A549 (cell line): ENCODE results near the gene TUBB6. TPM values are rescaled to one million over a fixed set of nuclear protein-coding genes. Genes with fewer than 3 reads are reported as not detected.

ENCODE experiments used
- ATAC-seq, 2 experiments: fragments of 200-7000 bp in 1 of 2; fragments of >200 bp in 1 of 2; cut with Nextera tagmentation in 1 of 2; cut with Tn5 transposase in 1 of 2; 3 replicates each; pipeline versions ENCODE4 v1.8.0 to v1.9.1; 2018 to 2020; ENCODE audit warnings: mild to moderate bottlenecking in 1 of 2, moderate library complexity in 1 of 2
- CTCF ChIA-PET: fragments of 300-600 bp; sonication (Branson Sonifier 250); formaldehyde crosslinking; extraction: SDS; loops from one replicate; lab custom pipeline; 2021; ENCODE audit warnings: antibody characterized with exemption, inconsistent platforms; lab: Yijun Ruan, JAX
- POLR2A ChIA-PET: fragments of 350-600 bp; formaldehyde crosslinking; extraction: SDS; loops from one replicate; lab custom pipeline; 2021; ENCODE audit warnings: antibody characterized with exemption, inconsistent platforms; lab: Yijun Ruan, JAX
- DNase-seq, 2 experiments: peaks; one replicate each; pipeline versions ENCODE4 v3.0.0 to v3.0.0-alpha.2; 2011 to 2016; ENCODE audit warnings: low read depth in 1 of 2, low spot score in 1 of 2
- FAIRE-seq: peaks from 2 replicates; lab custom pipeline; 2011; peaks lifted over from hg19 to GRCh38; lab: Jason Lieb, UNC
- H3K27ac ChIP-seq, 2 experiments: fragments of >200 bp; sonication (Bioruptor Twin); formaldehyde crosslinking; 3 replicates each; pipeline ENCODE4 v1.5.1; 2016 to 2017
- H3K4me1 ChIP-seq: fragments of >200 bp; sonication (Bioruptor Twin); formaldehyde crosslinking; 3 replicates; pipeline ENCODE4 v1.6.1; 2016
- H3K4me2 ChIP-seq: fragments of >200 bp; sonication (Bioruptor Twin); formaldehyde crosslinking; 3 replicates; pipeline ENCODE4 v1.6.1; 2016
- H3K4me3 ChIP-seq: fragments of >200 bp; sonication (Bioruptor Twin); formaldehyde crosslinking; 3 replicates; pipeline ENCODE4 v1.5.1; 2016
- H3K9me3 ChIP-seq: fragments of >200 bp; sonication (Bioruptor Twin); formaldehyde crosslinking; 3 replicates; pipeline ENCODE4 v1.6.1; 2016
- CBX2 ChIP-seq: fragments of 200-600 bp; sonication (generic); IDR thresholded peaks from 2 replicates; pipeline ENCODE4 v1.6.1; 2016; ENCODE audit warnings: low read depth, mild to moderate bottlenecking, borderline replicate concordance
- CBX8 ChIP-seq: fragments of 200-600 bp; sonication (generic); IDR thresholded peaks from 2 replicates; pipeline ENCODE4 v1.6.1; 2016
- CHD2 ChIP-seq: fragments of 150-350 bp; IDR thresholded peaks from 2 replicates; pipeline ENCODE4 v1.6.1; 2014; ENCODE audit warnings: low read length; ENCODE audit not compliant: partially characterized antibody
- FOSB ChIP-seq: fragments of 250-450 bp; sonication (Bioruptor Pico); IDR thresholded peaks from 2 replicates; pipeline ENCODE4 v1.5.0; 2020; ENCODE audit warnings: mild to moderate bottlenecking, moderate library complexity
- FOXS1 ChIP-seq: fragments of 250-450 bp; sonication (Bioruptor Pico); IDR thresholded peaks from 2 replicates; pipeline ENCODE4 v1.5.0; 2020; ENCODE audit warnings: mild to moderate bottlenecking, moderate library complexity
- HDAC2 ChIP-seq: fragments of 200-600 bp; sonication (generic); IDR thresholded peaks from 2 replicates; pipeline ENCODE4 v1.6.1; 2016
- HEYL ChIP-seq: fragments of 250-450 bp; sonication (Bioruptor Pico); IDR thresholded peaks from 2 replicates; pipeline ENCODE4 v1.8.0; 2021; ENCODE audit warnings: mild to moderate bottlenecking, moderate library complexity
- HOXB13 ChIP-seq: fragments of 250-450 bp; sonication (Bioruptor Pico); IDR thresholded peaks from 2 replicates; pipeline ENCODE4 v1.5.0; 2020; ENCODE audit warnings: low read depth, mild to moderate bottlenecking, moderate library complexity
- JUN ChIP-seq, 2 experiments: fragments of >200 bp; sonication (Bioruptor Twin); formaldehyde crosslinking; IDR thresholded peaks; 2 replicates in 1 of 2; 3 replicates in 1 of 2; pipeline ENCODE4 v1.6.1; 2016 to 2017
- JUNB ChIP-seq: fragments of >200 bp; sonication (Bioruptor Twin); formaldehyde crosslinking; IDR thresholded peaks from 2 replicates; pipeline ENCODE4 v1.6.1; 2016
- MYC ChIP-seq: IDR thresholded peaks from 2 replicates; pipeline ENCODE4 v1.6.1; 2012; ENCODE audit warnings: mild to moderate bottlenecking, inconsistent platforms, low read length, improper control_type of control experiment, borderline replicate concordance
- NFE2L2 ChIP-seq: fragments of 150-350 bp; conservative IDR thresholded peaks from 2 replicates; pipeline ENCODE4 v1.6.1; 2014; ENCODE audit warnings: low read length
- NR3C1 ChIP-seq: fragments of >200 bp; sonication (Bioruptor Twin); formaldehyde crosslinking; IDR thresholded peaks from 3 replicates; pipeline ENCODE4 v1.6.1; 2017
- RARB ChIP-seq: fragments of 250-450 bp; sonication (Bioruptor Pico); IDR thresholded peaks from 2 replicates; pipeline ENCODE4 v1.8.0; 2021; ENCODE audit warnings: mild to moderate bottlenecking, moderate library complexity
- RCOR1 ChIP-seq: fragments of 150-350 bp; IDR thresholded peaks from 2 replicates; pipeline ENCODE4 v1.6.1; 2014; ENCODE audit warnings: antibody characterized with exemption, low read length, low read depth
- RFX5 ChIP-seq: fragments of 450-650 bp; IDR thresholded peaks from 2 replicates; pipeline ENCODE4 v1.7.1; 2014; ENCODE audit warnings: antibody characterized with exemption, mild to moderate bottlenecking, moderate library complexity
- RNF2 ChIP-seq: fragments of 200-600 bp; sonication (generic); IDR thresholded peaks from 2 replicates; pipeline ENCODE4 v1.6.1; 2016; ENCODE audit warnings: low read depth, mild to moderate bottlenecking, antibody characterized with exemption, moderate library complexity, borderline replicate concordance
- SMC3 ChIP-seq: fragments of >200 bp; sonication (Bioruptor Twin); formaldehyde crosslinking; IDR thresholded peaks from 3 replicates; pipeline ENCODE4 v1.6.1; 2018; ENCODE audit warnings: inconsistent platforms
- SREBF2 ChIP-seq: fragments of 450-650 bp; IDR thresholded peaks from 2 replicates; pipeline ENCODE4 v1.6.1; 2014; ENCODE audit warnings: mild to moderate bottlenecking, moderate library complexity
- TP53 ChIP-seq: fragments of 250-450 bp; sonication (Bioruptor Pico); IDR thresholded peaks from 2 replicates; pipeline ENCODE4 v1.5.0; 2021; ENCODE audit warnings: mild to moderate bottlenecking, moderate library complexity
- ZFP36 ChIP-seq: fragments of 450-650 bp; IDR thresholded peaks from 2 replicates; pipeline ENCODE4 v1.6.1; 2014; ENCODE audit warnings: borderline replicate concordance; ENCODE audit not compliant: partially characterized antibody
- ZNF302 ChIP-seq: fragments of 250-450 bp; sonication (Bioruptor Pico); IDR thresholded peaks from 2 replicates; pipeline ENCODE4 v1.9.0; 2021; ENCODE audit warnings: inconsistent platforms, mild to moderate bottlenecking, moderate library complexity
- WGBS: methylation state at CpG from one replicate; pipeline ENCODE4 v1.1.6; 2017; ENCODE audit errors: missing lambda C conversion rate; 5-methylcytosine and 5-hydroxymethylcytosine counted together
- polyA plus RNA-seq, 4 experiments: library from polyadenylated mRNA; depleted of rRNA in 3 of 4; stranded (reverse); fragments of >200 nt; fragmentation: RNase III in 1 of 4; extraction: RNeasy Plus Mini Kit Qiagen cat#74134 plus additional on column Dnase treatment in 1 of 4; gene quantifications; 2 replicates in 3 of 4; 3 replicates in 1 of 4; pipeline ENCODE4 v1.2.3, GENCODE V29; 2011 to 2017
- TF ChIP-seq, protein P1 (sequence below): fragments of 250-450 bp; sonication (Bioruptor Pico); IDR thresholded peaks from 2 replicates; pipeline ENCODE4 v1.5.0; 2021; ENCODE audit warnings: mild to moderate bottlenecking, moderate library complexity, borderline replicate concordance
- TF ChIP-seq, protein P2 (sequence below): IDR thresholded peaks from 2 replicates; pipeline ENCODE4 v1.6.1; 2012; ENCODE audit warnings: low read depth, borderline replicate concordance
- TF ChIP-seq, protein P3 (sequence below): fragments of 450-650 bp; IDR thresholded peaks from 2 replicates; pipeline ENCODE4 v1.6.1; 2014; ENCODE audit warnings: antibody characterized with exemption
- TF ChIP-seq, protein P4 (sequence below): IDR thresholded peaks from 2 replicates; pipeline ENCODE4 v1.6.1; 2012
- TF ChIP-seq, protein P5 (sequence below): fragments of 250-450 bp; sonication (Bioruptor Pico); IDR thresholded peaks from 2 replicates; pipeline ENCODE4 v1.5.0; 2020; ENCODE audit warnings: low read depth, mild to moderate bottlenecking, moderate library complexity
- TF ChIP-seq, protein P6 (sequence below): fragments of >200 bp; sonication (Bioruptor Twin); formaldehyde crosslinking; IDR thresholded peaks from 2 replicates; pipeline ENCODE4 v1.6.1; 2016

The TUBB6 gene
- polyA plus RNA-seq, 2 of the 4 experiments (the other 2 are of a cell fraction) = 88.5 to 235 TPM

DNA sequence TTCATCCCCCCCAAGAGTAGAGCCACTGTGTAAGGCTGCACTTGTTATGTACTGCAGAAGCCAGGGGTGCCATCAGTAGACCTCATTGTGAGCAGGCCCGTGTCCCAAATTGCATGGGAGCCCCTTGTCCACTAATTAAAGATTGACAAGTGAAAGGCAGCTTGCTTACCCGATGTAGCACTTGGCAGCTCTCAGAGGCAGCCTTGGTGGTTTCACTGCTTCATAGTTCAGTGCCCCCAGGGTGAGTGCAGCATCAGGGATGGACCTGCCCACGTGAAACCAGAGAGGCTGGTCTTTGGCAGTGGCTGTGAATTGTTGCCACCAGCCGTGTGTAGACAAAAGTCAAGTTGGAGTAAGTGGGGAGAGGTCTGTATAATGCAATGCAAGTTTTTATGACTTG is 13.3 kb downstream of the TUBB6 start:
- ATAC-seq = no peak
- no peaks in the 10 kb centered on the region for H3K9me3 ChIP-seq
- H3K4me3 ChIP-seq = no peak overlapping the region
- DNase-seq = no peak
- no peak overlapping the region for H3K27ac ChIP-seq
- no peak overlapping the region for H3K4me2 ChIP-seq
- CTCF ChIA-PET = interaction anchor here (0.6 kb wide), 1 partner anchor 228 kb away, joined by 3 read pairs; the partner anchor contains the start of gene ANKRD62
- no peak for FAIRE-seq
- TF ChIP-seq CHD2 = no peak
- TF ChIP-seq ZFP36 = no peak
- no peak for TF ChIP-seq TP53 (CRISPR knock-in tag)
- TF ChIP-seq, all 56 proteins: peak for 0
- H3K4me1 ChIP-seq = no peaks in the 10 kb centered on the region
- POLR2A ChIA-PET = no interaction called here
- 55% methylated on average over 2 of the region's 4 CpGs for WGBS

DNA sequence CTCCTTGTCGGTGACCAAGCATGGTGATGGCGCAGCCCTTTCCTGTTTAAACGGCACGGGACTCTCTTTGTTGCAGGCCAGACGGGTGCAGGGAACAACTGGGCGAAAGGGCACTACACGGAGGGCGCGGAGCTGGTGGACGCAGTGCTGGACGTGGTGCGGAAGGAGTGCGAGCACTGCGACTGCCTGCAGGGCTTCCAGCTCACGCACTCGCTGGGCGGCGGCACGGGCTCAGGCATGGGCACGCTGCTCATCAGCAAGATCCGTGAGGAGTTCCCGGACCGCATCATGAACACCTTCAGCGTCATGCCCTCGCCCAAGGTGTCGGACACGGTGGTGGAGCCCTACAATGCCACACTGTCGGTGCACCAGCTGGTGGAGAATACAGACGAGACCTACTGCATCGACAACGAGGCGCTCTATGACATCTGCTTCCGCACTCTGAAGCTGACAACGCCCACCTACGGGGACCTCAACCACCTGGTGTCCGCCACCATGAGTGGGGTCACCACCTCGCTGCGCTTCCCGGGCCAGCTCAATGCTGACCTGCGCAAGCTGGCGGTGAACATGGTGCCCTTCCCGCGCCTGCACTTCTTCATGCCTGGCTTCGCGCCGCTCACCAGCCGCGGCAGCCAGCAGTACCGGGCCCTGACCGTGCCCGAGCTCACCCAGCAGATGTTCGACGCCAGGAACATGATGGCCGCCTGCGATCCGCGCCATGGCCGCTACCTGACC is 17.1 kb downstream of the TUBB6 start:
- no peak for FAIRE-seq
- Histone ChIP-seq H3K4me1 (peaks cover 4% of the 10 kb centered on the region; the same call in 1 of the 3 replicates), H3K4me2 (no peak overlapping the region), H3K4me3 (no peak overlapping the region), H3K27ac (no peak overlapping the region), H3K9me3 (no peaks in the 10 kb centered on the region)
- TF ChIP-seq NR3C1 (no peak), NFE2L2 (no peak), SMC3 (no peak), JUNB (no peak), RARB (CRISPR knock-in tag) (no peak), ZFP36 (no peak), JUN (IDR thresholded peaks at IDR 0.05) (no peak), HEYL (CRISPR knock-in tag) (no peak), MYC (no peak), SREBF2 (no peak)
- TF ChIP-seq, protein P1, sequence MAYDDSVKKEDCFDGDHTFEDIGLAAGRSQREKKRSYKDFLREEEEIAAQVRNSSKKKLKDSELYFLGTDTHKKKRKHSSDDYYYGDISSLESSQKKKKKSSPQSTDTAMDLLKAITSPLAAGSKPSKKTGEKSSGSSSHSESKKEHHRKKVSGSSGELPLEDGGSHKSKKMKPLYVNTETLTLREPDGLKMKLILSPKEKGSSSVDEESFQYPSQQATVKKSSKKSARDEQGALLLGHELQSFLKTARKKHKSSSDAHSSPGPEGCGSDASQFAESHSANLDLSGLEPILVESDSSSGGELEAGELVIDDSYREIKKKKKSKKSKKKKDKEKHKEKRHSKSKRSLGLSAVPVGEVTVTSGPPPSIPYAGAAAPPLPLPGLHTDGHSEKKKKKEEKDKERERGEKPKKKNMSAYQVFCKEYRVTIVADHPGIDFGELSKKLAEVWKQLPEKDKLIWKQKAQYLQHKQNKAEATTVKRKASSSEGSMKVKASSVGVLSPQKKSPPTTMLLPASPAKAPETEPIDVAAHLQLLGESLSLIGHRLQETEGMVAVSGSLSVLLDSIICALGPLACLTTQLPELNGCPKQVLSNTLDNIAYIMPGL (CRISPR knock-in tag) = no peak
- TF ChIP-seq, protein P2, sequence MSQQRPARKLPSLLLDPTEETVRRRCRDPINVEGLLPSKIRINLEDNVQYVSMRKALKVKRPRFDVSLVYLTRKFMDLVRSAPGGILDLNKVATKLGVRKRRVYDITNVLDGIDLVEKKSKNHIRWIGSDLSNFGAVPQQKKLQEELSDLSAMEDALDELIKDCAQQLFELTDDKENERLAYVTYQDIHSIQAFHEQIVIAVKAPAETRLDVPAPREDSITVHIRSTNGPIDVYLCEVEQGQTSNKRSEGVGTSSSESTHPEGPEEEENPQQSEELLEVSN = no peak
- ChIA-PET POLR2A (no interaction called here), CTCF (interaction anchor here (1.7 kb wide), 1 partner anchor 67 kb away, joined by 4 read pairs; no protein-coding TSS in a partner anchor)
- ATAC-seq = no peak
- 96% methylated on average over 46 of the region's 58 CpGs for WGBS
- DNase-seq = no peak

DNA sequence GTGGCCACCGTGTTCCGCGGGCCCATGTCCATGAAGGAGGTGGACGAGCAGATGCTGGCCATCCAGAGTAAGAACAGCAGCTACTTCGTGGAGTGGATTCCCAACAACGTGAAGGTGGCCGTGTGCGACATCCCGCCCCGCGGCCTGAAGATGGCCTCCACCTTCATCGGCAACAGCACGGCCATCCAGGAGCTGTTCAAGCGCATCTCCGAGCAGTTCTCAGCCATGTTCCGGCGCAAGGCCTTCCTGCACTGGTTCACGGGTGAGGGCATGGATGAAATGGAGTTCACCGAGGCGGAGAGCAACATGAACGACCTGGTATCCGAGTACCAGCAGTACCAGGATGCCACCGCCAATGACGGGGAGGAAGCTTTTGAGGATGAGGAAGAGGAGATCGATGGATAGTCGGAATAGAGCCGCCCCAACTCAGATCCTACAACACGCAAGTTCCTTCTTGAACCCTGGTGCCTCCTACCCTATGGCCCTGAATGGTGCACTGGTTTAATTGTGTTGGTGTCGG is 17.7 kb downstream of the TUBB6 start:
- ChIA-PET CTCF (interaction anchor here (0.6 to 1.7 kb wide), 2 partner anchors 67 to 318 kb away, joined by 3 to 4 read pairs; no protein-coding TSS in a partner anchor), POLR2A (no interaction called here)
- Histone ChIP-seq H3K4me2 (no peak overlapping the region), H3K4me3 (no peak overlapping the region), H3K4me1 (peaks cover 4% of the 10 kb centered on the region; the same call in 1 of the 3 replicates), H3K9me3 (no peaks in the 10 kb centered on the region), H3K27ac (no peak overlapping the region)
- no peak for DNase-seq
- WGBS = 96% methylated on average over 25 of the region's 29 CpGs
- FAIRE-seq = no peak
- ATAC-seq = no peak
- TF ChIP-seq RNF2 (no peak), FOXS1 (CRISPR knock-in tag) (no peak), HOXB13 (CRISPR knock-in tag) (no peak), NFE2L2 (no peak), RCOR1 (no peak), RFX5 (no peak), CBX8 (no peak), CBX2 (no peak), HDAC2 (no peak), ZNF302 (no peak), FOSB (CRISPR knock-in tag) (no peak), JUN (IDR thresholded peaks at IDR 0.05) (no peak)
- TF ChIP-seq, protein P3, sequence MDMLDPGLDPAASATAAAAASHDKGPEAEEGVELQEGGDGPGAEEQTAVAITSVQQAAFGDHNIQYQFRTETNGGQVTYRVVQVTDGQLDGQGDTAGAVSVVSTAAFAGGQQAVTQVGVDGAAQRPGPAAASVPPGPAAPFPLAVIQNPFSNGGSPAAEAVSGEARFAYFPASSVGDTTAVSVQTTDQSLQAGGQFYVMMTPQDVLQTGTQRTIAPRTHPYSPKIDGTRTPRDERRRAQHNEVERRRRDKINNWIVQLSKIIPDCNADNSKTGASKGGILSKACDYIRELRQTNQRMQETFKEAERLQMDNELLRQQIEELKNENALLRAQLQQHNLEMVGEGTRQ = no peak
- TF ChIP-seq, protein P4, sequence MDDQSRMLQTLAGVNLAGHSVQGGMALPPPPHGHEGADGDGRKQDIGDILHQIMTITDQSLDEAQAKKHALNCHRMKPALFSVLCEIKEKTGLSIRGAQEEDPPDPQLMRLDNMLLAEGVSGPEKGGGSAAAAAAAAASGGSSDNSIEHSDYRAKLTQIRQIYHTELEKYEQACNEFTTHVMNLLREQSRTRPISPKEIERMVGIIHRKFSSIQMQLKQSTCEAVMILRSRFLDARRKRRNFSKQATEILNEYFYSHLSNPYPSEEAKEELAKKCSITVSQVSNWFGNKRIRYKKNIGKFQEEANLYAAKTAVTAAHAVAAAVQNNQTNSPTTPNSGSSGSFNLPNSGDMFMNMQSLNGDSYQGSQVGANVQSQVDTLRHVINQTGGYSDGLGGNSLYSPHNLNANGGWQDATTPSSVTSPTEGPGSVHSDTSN = no peak
- TF ChIP-seq, protein P5, sequence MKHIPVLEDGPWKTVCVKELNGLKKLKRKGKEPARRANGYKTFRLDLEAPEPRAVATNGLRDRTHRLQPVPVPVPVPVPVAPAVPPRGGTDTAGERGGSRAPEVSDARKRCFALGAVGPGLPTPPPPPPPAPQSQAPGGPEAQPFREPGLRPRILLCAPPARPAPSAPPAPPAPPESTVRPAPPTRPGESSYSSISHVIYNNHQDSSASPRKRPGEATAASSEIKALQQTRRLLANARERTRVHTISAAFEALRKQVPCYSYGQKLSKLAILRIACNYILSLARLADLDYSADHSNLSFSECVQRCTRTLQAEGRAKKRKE = no peak
- TF ChIP-seq, protein P6, sequence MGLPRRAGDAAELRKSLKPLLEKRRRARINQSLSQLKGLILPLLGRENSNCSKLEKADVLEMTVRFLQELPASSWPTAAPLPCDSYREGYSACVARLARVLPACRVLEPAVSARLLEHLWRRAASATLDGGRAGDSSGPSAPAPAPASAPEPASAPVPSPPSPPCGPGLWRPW = no peak
